GM12874 (cell line): ENCODE measurements around the gene CDH13.

Experiments
- TF ChIP-seq, protein P1 (sequence below): IDR thresholded peaks from 2 replicates; pipeline ENCODE4 v1.5.1; 2011; ENCODE audit warnings: low read depth, mild to moderate bottlenecking, control low read depth, low read length, moderate library complexity; ENCODE audit not compliant: insufficient read depth

Gene CDH13

GRCh38 chr16:83713597-83713996 is 1086.8 kb downstream of the CDH13 start:
- TF ChIP-seq, protein P1, sequence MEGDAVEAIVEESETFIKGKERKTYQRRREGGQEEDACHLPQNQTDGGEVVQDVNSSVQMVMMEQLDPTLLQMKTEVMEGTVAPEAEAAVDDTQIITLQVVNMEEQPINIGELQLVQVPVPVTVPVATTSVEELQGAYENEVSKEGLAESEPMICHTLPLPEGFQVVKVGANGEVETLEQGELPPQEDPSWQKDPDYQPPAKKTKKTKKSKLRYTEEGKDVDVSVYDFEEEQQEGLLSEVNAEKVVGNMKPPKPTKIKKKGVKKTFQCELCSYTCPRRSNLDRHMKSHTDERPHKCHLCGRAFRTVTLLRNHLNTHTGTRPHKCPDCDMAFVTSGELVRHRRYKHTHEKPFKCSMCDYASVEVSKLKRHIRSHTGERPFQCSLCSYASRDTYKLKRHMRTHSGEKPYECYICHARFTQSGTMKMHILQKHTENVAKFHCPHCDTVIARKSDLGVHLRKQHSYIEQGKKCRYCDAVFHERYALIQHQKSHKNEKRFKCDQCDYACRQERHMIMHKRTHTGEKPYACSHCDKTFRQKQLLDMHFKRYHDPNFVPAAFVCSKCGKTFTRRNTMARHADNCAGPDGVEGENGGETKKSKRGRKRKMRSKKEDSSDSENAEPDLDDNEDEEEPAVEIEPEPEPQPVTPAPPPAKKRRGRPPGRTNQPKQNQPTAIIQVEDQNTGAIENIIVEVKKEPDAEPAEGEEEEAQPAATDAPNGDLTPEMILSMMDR, result no peak

DNA sequence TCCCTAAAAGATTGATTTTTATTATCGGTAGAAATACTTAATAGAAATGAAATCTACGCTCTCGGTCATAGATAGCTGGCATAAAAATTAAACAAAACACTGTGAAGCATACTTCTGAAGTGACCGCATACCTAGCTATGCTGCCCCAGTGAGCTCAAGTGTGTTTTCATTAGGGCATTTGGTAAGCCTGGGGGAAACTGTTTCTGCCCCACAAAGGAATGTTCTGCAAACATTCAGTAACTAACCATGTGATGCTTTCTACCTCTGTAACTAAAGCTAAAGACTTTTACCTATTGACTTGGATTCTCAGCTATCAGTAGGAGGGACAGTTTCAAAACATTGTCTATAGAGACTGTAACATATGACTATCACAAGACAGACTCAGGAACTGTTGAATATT is 1087.5 kb downstream of the CDH13 start:
- TF ChIP-seq, protein P1, result no peak

DNA sequence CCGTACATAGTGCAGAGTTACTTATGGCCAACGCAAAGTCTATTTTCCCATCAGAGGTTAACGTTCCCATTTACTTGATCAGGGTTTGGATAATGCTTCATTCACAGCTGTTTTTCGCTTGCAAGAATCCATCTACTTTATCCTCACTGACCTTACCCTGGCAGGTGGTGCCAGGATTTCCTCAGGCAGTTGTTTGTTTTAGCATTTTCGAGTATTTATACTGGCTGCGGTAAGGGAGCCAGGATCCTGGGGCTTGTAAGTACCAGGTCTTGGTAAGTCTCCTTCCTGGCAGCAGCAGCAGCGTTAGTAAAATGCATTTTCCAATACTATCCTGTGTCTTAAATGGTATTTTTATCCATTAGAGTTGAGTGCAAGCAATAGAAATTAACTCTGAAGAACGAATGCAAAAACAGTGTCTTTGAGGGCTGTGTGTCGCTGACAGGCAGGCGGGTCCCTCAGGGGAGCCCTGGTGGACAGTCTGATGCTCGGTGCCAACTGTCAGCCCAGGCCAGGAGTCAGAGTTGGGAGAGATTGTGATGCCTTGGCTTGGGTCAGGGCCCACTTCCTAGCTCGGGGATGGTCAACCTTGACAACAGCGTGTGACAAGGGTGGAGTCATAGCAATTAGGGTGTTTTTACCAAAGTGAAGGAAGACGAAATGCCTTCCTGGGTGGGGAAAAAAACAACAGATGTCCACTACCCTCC is 1088.6 kb downstream of the CDH13 start:
- TF ChIP-seq, protein P1, result no peak

DNA sequence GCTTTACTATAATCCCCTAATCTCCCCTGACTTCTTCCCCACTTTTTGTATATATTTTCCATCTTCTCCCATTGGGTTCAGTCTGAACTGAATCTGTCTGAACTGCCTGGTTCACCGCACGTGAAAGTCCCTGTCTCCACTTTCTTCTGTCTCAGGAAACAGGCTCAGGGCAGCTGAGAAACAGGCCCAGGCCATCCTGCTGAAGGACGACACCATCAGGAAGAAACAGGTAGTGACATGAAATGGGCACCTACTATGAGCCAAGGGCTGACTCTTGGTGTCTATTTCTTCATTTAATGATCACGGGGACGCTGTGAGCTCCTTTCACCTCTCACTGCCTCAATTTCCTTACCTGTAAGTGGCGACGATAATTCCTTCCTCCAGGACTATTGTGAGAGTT is 1090.5 kb downstream of the CDH13 start:
- TF ChIP-seq, protein P1, result no peak

- TF ChIP-seq, protein P1, result no peak
Observed at GRCh38 chr16:83717814-83718213, 1091.0 kb downstream of the CDH13 start.

- TF ChIP-seq, protein P1, result no peak
Observed at GRCh38 chr16:83720213-83720612, 1093.4 kb downstream of the CDH13 start.

DNA sequence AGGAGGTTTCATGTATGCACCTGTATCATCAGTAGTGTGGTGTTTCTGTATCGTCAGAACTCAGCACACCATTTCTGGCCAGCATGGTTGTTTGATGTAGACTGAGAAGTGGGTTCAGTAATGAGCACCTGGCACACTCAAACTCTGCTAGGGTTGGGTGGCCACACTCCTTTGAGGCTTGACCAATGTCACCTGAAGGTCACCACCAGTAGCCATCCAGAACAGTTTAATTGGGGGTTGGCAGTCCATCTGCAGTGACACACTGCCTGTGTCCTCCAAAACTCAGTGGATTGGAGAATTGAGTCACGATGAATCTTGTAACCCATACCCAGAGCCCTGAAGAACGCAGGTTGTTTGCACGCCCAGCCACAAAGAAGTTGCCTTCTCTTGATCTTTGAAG is 1094.2 kb downstream of the CDH13 start:
- TF ChIP-seq, protein P1, result no peak
